ENCODE data around the gene FAM222A. TPM values are rescaled to one million over a fixed set of nuclear protein-coding genes. Genes with fewer than 3 reads are reported as not detected.

FAM222A gene
- total RNA-seq, 1 experiment from 2014 or later = 1.6 TPM

DNA sequence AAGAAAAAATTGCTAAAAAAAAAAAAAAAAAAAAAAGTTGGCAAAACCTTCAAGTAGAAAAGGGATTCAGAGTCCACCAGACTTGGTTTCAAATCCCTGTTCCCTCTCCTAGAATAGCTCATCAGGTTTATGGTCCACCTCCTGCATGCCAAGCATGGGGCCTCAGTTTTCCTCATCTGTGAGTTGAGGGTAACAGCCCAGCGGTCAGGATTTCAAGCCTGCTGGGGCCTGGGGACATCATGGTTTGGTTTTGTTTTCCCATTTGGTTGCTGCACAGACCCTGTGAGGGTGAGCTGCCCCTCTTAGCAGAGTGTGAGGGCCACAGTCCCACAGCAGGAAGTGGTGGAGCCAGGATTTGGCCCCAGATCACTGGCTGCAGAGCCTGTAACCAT lies 12.5 kb downstream of the FAM222A start:
- no peaks in the 10 kb centered on the region for H3K4me1 Mint-ChIP-seq
- ChIA-PET CTCF (interaction anchor here (0.6 to 4.0 kb wide), 5 partner anchors 12 to 49 kb away, joined by 3 to 19 read pairs (median 5); partner anchors contain the start of gene FAM222A), POLR2A (no interaction called here)
- no peaks in the 10 kb centered on the region for H3K36me3 Mint-ChIP-seq
- TF ChIP-seq GRHL2 (CRISPR knock-in tag; IDR thresholded peaks at IDR 0.05; ENCODE audit: insufficient replicate concordance, severe bottlenecking) (no peak), FOXJ3 (CRISPR knock-in tag; IDR thresholded peaks at IDR 0.05; ENCODE audit: borderline replicate concordance) (no peak), RORB (CRISPR knock-in tag; IDR thresholded peaks at IDR 0.05) (no peak), ETV6 (CRISPR knock-in tag; IDR thresholded peaks at IDR 0.05) (no peak), TEAD4 (CRISPR knock-in tag; IDR thresholded peaks at IDR 0.05) (no peak), ZNF281 (CRISPR knock-in tag; IDR thresholded peaks at IDR 0.05) (no peak), CBFB (CRISPR knock-in tag; IDR thresholded peaks at IDR 0.05; ENCODE audit: low read depth) (no peak)
- TF ChIP-seq, protein P1, sequence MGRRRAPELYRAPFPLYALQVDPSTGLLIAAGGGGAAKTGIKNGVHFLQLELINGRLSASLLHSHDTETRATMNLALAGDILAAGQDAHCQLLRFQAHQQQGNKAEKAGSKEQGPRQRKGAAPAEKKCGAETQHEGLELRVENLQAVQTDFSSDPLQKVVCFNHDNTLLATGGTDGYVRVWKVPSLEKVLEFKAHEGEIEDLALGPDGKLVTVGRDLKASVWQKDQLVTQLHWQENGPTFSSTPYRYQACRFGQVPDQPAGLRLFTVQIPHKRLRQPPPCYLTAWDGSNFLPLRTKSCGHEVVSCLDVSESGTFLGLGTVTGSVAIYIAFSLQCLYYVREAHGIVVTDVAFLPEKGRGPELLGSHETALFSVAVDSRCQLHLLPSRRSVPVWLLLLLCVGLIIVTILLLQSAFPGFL (CRISPR knock-in tag; IDR thresholded peaks at IDR 0.05; ENCODE audit: borderline replicate concordance) = no peak
- no peaks in the 10 kb centered on the region for H3K9me3 Mint-ChIP-seq
- no peak for DNase-seq (ENCODE audit: low spot score)
- ATAC-seq = no peak
- no peaks in the 10 kb centered on the region; the same call in 1 of the 2 replicates for H3K27me3 Mint-ChIP-seq (ENCODE audit: low read depth)
- H3K4me3 Mint-ChIP-seq = no peak overlapping the region
- H3K27ac Mint-ChIP-seq = no peak overlapping the region

DNA sequence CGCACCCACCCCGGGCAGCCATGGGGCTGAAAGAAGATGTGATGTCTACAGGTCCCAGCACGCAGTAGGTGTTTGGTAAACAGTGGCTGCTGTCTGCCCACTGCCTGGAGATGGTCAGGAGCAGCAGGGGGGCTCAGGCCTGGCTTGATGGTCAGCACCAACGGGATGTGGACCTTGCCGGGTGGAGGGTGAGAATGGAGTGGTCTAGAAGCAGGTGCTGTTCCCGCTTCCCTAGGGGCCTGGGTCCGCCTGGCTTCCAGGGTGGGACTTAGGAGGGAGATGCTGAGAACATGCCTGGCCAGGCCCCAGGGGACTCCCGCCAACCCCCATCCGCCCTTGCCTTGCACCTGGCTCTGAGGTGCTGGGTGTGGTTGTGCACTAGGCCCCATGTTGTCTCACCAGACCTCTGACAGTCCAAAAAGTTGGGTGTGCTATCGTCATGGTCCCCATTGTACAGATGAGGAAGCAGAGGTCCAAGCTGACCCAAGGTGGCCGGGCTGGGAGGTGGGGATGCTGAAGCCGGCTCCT lies 12.9 kb downstream of the FAM222A start:
- CTCF ChIA-PET = interaction anchor here (0.6 to 4.0 kb wide), 4 partner anchors 12 to 49 kb away, joined by 3 to 19 read pairs (median 4); partner anchors contain the start of gene FAM222A
- no peak for TF ChIP-seq GTF2I (CRISPR knock-in tag; conservative IDR thresholded peaks at IDR 0.05)
- no peak for TF ChIP-seq JAZF1 (CRISPR knock-in tag; IDR thresholded peaks at IDR 0.05)
- no peak for TF ChIP-seq CBFB (CRISPR knock-in tag; IDR thresholded peaks at IDR 0.05; ENCODE audit: low read depth)
- no peak for TF ChIP-seq ARID4B (CRISPR knock-in tag; IDR thresholded peaks at IDR 0.05; ENCODE audit: borderline replicate concordance)
- TF ChIP-seq NR3C1 (CRISPR knock-in tag; conservative IDR thresholded peaks at IDR 0.05; ENCODE audit: low read depth) = no peak
- no peak for TF ChIP-seq ZNF512 (CRISPR knock-in tag; IDR thresholded peaks at IDR 0.05; ENCODE audit: borderline replicate concordance)
- TF ChIP-seq MXD4 (CRISPR knock-in tag; IDR thresholded peaks at IDR 0.05; ENCODE audit: borderline replicate concordance) = no peak
- DNase-seq (ENCODE audit: low spot score) (no peak), ATAC-seq (no peak)
- no peaks in the 10 kb centered on the region for H3K4me1 Mint-ChIP-seq
- H3K27me3 Mint-ChIP-seq (ENCODE audit: low read depth) = no peaks in the 10 kb centered on the region; the same call in 1 of the 2 replicates
- H3K4me3 Mint-ChIP-seq = no peak overlapping the region
- no peaks in the 10 kb centered on the region for H3K36me3 Mint-ChIP-seq
- H3K27ac Mint-ChIP-seq = no peak overlapping the region
- POLR2A ChIA-PET = no interaction called here
- no peaks in the 10 kb centered on the region for H3K9me3 Mint-ChIP-seq

Measured in WTC11 (cell line).